CD14-positive monocyte (primary cell): ENCODE results near the gene ARHGAP15. TPM values are rescaled to one million over a fixed set of nuclear protein-coding genes. Genes with fewer than 3 reads are reported as not detected.
A peak's percentile ranks its signal among the peaks of the same experiment; 100 is the strongest.

Source experiments
- DNase-seq, 3 donors: peaks; one replicate each; pipeline ENCODE4 v3.0.0-alpha.2; 2011 to 2022
- H2AFZ ChIP-seq: 2 replicates; pipeline ENCODE4 v1.6.0; 2012; ENCODE audit warnings: mild to moderate bottlenecking, low read depth, low read length, inconsistent platforms; ENCODE audit not compliant: insufficient read depth, poor library complexity, severe bottlenecking
- H3K27ac ChIP-seq, 2 donors: 1 replicate in 1 of 2; 2 replicates in 1 of 2; pipeline ENCODE4 v1.5.1; 2012 to 2013; ENCODE audit warnings: low read length in 2 of 2, control low read depth in 1 of 2, inconsistent platforms in 1 of 2, low read depth in 1 of 2, mild to moderate bottlenecking in 1 of 2
- H3K27me3 ChIP-seq, 2 donors: one replicate each; pipeline versions ENCODE4 v1.6.0 to v1.6.1; 2011 to 2013; ENCODE audit warnings: low read length in 2 of 2; ENCODE audit not compliant: control insufficient read depth in 2 of 2, insufficient read depth in 2 of 2
- H3K36me3 ChIP-seq, 2 donors: replicated peaks in 1 of 2; 1 replicate in 1 of 2; 2 replicates in 1 of 2; pipeline versions ENCODE4 v1.5.1 to v1.6.1; 2012 to 2013; ENCODE audit warnings: low read length in 2 of 2, control low read depth in 1 of 2, inconsistent platforms in 1 of 2, mild to moderate bottlenecking in 1 of 2; ENCODE audit not compliant: insufficient read depth in 2 of 2, control insufficient read depth in 1 of 2
- H3K4me1 ChIP-seq, 2 donors: 1 replicate in 1 of 2; 2 replicates in 1 of 2; pipeline versions ENCODE4 v1.5.1 to v1.6.1; 2012 to 2013; ENCODE audit warnings: low read length in 2 of 2, control low read depth in 1 of 2, inconsistent platforms in 1 of 2, mild to moderate bottlenecking in 1 of 2, moderate library complexity in 1 of 2; ENCODE audit not compliant: insufficient read depth in 2 of 2, control insufficient read depth in 1 of 2
- H3K4me2 ChIP-seq: replicated peaks from 2 replicates; pipeline ENCODE3; 2012; ENCODE audit warnings: low read length, moderate library complexity, mild to moderate bottlenecking; ENCODE audit not compliant: poor library complexity, severe bottlenecking; ENCODE audit errors: extremely low read depth
- H3K4me3 ChIP-seq, 3 experiments: fragments of 200-600 bp in 1 of 3; sonication (generic) in 1 of 3; replicated peaks in 1 of 3; 1 replicate in 2 of 3; 2 replicates in 1 of 3; pipeline ENCODE4 v1.5.1; 2011 to 2013; ENCODE audit warnings: low read length in 3 of 3, mild to moderate bottlenecking in 3 of 3, control low read depth in 2 of 3, low read depth in 2 of 3, inconsistent platforms in 1 of 3, moderate library complexity in 1 of 3
- H3K79me2 ChIP-seq: 2 replicates; pipeline ENCODE4 v1.6.0; 2012; ENCODE audit warnings: mild to moderate bottlenecking, control low read depth, inconsistent platforms, low read length, moderate library complexity; ENCODE audit not compliant: insufficient read depth
- H3K9ac ChIP-seq: 2 replicates; pipeline ENCODE4 v1.6.0; 2017; ENCODE audit warnings: low read length, mild to moderate bottlenecking; ENCODE audit not compliant: insufficient read depth, poor library complexity, severe bottlenecking
- H3K9me3 ChIP-seq, 2 donors: replicated peaks in 1 of 2; 1 replicate in 1 of 2; 2 replicates in 1 of 2; pipeline versions ENCODE4 v1.5.1 to v1.6.1; 2012 to 2013; ENCODE audit warnings: low read length in 2 of 2, control low read depth in 1 of 2; ENCODE audit not compliant: control insufficient read depth in 1 of 2, insufficient read depth in 1 of 2
- H4K20me1 ChIP-seq: 2 replicates; pipeline ENCODE4 v1.6.0; 2012; ENCODE audit warnings: mild to moderate bottlenecking, low read length, control low read depth, moderate library complexity; ENCODE audit not compliant: insufficient read depth
- H3K27ac Mint-ChIP-seq, 7 donors: one replicate each; pipeline ENCODE4 v1.8.0; 2020; ENCODE audit warnings: mild to moderate bottlenecking in 7 of 7, mixed read lengths in 7 of 7, moderate library complexity in 6 of 7, inconsistent platforms in 2 of 7
- H3K27me3 Mint-ChIP-seq, 3 donors: one replicate each; pipeline ENCODE4 v1.8.0; 2021 to 2022; ENCODE audit warnings: low read depth in 3 of 3, mild to moderate bottlenecking in 3 of 3, mixed read lengths in 3 of 3, moderate library complexity in 3 of 3, inconsistent platforms in 1 of 3
- H3K36me3 Mint-ChIP-seq, 2 donors: one replicate each; pipeline ENCODE4 v1.8.0; 2020; ENCODE audit warnings: mixed read lengths in 2 of 2, inconsistent platforms in 1 of 2, mild to moderate bottlenecking in 1 of 2
- H3K4me1 Mint-ChIP-seq: one replicate; pipeline ENCODE4 v1.8.0; 2020; ENCODE audit warnings: mild to moderate bottlenecking, mixed read lengths
- H3K4me3 Mint-ChIP-seq, 2 donors: one replicate each; pipeline ENCODE4 v1.8.0; 2020; ENCODE audit warnings: mild to moderate bottlenecking in 2 of 2, mixed read lengths in 2 of 2, moderate library complexity in 1 of 2
- H3K9me3 Mint-ChIP-seq, 7 donors: one replicate each; pipeline ENCODE4 v1.8.0; 2020 to 2022; ENCODE audit warnings: mixed read lengths in 7 of 7, mild to moderate bottlenecking in 6 of 7, moderate library complexity in 6 of 7, inconsistent platforms in 2 of 7
- WGBS: methylation state at CpG from one replicate; pipeline ENCODE4 v1.1.5; 2013; ENCODE audit warnings: missing lambda C conversion rate; ENCODE audit not compliant: insufficient coverage; 5-methylcytosine and 5-hydroxymethylcytosine counted together
- intact Hi-C, 2 donors: fragments of 100-400 bp; cut with micrococcal nuclease; formaldehyde crosslinking; loops; one replicate each; pipeline versions ENCODE4 v1.15.0 to v1.15.1; 2023
- polyA plus RNA-seq, 3 donors: library from polyadenylated mRNA; depleted of rRNA in 1 of 3; unstranded in 2 of 3; stranded (reverse) in 1 of 3; fragments of 300-500 nt in 2 of 3; fragments of >200 nt in 1 of 3; fragmentation: Illumina TruSeq in 2 of 3; gene quantifications; 1 replicate in 2 of 3; 2 replicates in 1 of 3; pipeline ENCODE4 v1.2.3, GENCODE V29; 2012 to 2021
- TF ChIP-seq, protein P1 (sequence below): fragments of 200-600 bp; IDR thresholded peaks from one replicate; pipeline ENCODE4 v1.8.0; 2022; ENCODE audit warnings: antibody characterized with exemption, mild to moderate bottlenecking

The ARHGAP15 gene
- polyA plus RNA-seq, 3 donors = 35.4 to 50.9 (median 50.7) TPM

DNA sequence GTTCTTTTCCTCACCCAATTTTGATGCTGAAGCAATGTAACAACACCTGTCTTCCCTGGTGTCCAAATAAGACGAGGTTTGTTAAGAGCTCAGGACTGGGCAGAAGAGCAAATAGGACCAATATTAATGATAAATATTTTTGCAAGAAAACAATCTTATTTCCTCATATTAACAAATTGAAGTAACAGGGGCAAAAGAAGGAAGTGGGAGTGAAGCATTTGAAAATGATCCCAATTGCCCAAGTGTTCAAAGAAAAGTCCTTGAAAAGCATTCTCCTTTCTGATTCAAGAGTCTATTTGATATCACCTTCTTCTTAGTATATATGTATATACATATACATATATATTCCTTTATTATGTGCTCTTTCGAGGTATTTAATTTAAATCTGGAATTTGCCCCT is 418.8 kb downstream of the ARHGAP15 start:
- peaks cover 17 to 20% of the 10 kb centered on the region in 2 donors for H3K36me3 Mint-ChIP-seq
- no peaks in the 10 kb centered on the region for H3K79me2 ChIP-seq
- no peaks in the 10 kb centered on the region for H3K27me3 ChIP-seq
- intact Hi-C loops = no loop called here
- no peak overlapping the region for H3K4me3 Mint-ChIP-seq
- H3K9ac ChIP-seq = no peak overlapping the region
- no CpG with 5 or more reads among the region's 2 CpGs for WGBS
- TF ChIP-seq, protein P1, sequence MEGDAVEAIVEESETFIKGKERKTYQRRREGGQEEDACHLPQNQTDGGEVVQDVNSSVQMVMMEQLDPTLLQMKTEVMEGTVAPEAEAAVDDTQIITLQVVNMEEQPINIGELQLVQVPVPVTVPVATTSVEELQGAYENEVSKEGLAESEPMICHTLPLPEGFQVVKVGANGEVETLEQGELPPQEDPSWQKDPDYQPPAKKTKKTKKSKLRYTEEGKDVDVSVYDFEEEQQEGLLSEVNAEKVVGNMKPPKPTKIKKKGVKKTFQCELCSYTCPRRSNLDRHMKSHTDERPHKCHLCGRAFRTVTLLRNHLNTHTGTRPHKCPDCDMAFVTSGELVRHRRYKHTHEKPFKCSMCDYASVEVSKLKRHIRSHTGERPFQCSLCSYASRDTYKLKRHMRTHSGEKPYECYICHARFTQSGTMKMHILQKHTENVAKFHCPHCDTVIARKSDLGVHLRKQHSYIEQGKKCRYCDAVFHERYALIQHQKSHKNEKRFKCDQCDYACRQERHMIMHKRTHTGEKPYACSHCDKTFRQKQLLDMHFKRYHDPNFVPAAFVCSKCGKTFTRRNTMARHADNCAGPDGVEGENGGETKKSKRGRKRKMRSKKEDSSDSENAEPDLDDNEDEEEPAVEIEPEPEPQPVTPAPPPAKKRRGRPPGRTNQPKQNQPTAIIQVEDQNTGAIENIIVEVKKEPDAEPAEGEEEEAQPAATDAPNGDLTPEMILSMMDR = no peak
- no peaks in the 10 kb centered on the region for H3K36me3 ChIP-seq
- peaks cover 38% of the 10 kb centered on the region for H3K4me1 Mint-ChIP-seq
- H2AFZ ChIP-seq = no peak overlapping the region
- H3K4me2 ChIP-seq = no peak overlapping the region
- no peaks in the 10 kb centered on the region for H3K27me3 Mint-ChIP-seq
- no peaks in the 10 kb centered on the region for H4K20me1 ChIP-seq
- peak overlapping the region in 2 of 7 donors; percentile 18 to 32 for H3K27ac Mint-ChIP-seq
- H3K27ac ChIP-seq = no peak overlapping the region
- no peak overlapping the region for H3K4me3 ChIP-seq
- H3K9me3 Mint-ChIP-seq = no peaks in the 10 kb centered on the region
- H3K9me3 ChIP-seq = no peaks in the 10 kb centered on the region
- H3K4me1 ChIP-seq = peaks cover 20 to 23% of the 10 kb centered on the region in 2 donors
- peak in 2 of 3 donors; percentile 6 to 36 for DNase-seq

DNA sequence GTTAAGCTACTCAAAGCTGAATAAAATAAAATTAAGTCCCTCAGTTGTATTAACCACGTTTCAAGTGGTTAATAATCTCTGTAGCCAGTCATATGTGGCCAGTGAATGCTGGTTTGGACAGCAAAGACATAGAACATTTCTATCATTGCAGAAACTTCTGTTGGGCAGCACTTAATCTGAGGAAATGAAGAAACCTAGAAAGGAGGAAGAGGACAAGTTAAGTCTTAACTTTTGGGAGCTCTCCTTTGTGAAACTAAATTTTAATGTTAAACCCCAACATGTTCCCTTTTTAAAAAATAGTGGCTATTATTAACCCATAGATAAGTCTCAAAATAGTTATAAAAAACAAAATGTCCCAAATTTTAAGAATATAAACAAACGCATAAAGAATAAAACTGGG is 421.3 kb downstream of the ARHGAP15 start:
- Histone ChIP-seq H3K4me2 (no peak overlapping the region), H3K9me3 (no peaks in the 10 kb centered on the region), H3K27ac (peak overlapping the region in 1 of 2 donors; percentile 50), H3K27me3 (no peaks in the 10 kb centered on the region), H3K9ac (no peak overlapping the region), H3K4me3 (no peak overlapping the region), H3K79me2 (no peaks in the 10 kb centered on the region), H3K4me1 (peaks cover 25 to 32% of the 10 kb centered on the region in 2 donors), H3K36me3 (no peaks in the 10 kb centered on the region), H2AFZ (no peak overlapping the region), H4K20me1 (no peaks in the 10 kb centered on the region)
- Mint-ChIP-seq H3K36me3 (peaks cover 12 to 14% of the 10 kb centered on the region in 2 donors), H3K27ac (peak overlapping the region in 1 of 7 donors; percentile 2), H3K4me3 (no peak overlapping the region), H3K9me3 (no peaks in the 10 kb centered on the region), H3K4me1 (peaks cover 46% of the 10 kb centered on the region), H3K27me3 (no peaks in the 10 kb centered on the region)
- TF ChIP-seq, protein P1 = no peak
- no peak for DNase-seq
- intact Hi-C loops = no loop called here
- WGBS = no CpG with 5 or more reads among the region's 2 CpGs
